Fibroblast of skin of back (primary cell): ENCODE measurements around the gene KCNJ16.
A peak's percentile ranks its signal among the peaks of the same experiment; 100 is the strongest.

Experiments used
- DNase-seq: peaks from one replicate; pipeline ENCODE4 v3.0.0-alpha.2; 2013

The KCNJ16 gene

GRCh38 chr17:70099294-70099693, 24.3 kb downstream of the KCNJ16 start:
- DNase-seq = no peak

- DNase-seq = no peak
Observed at GRCh38 chr17:70099884-70100283, 24.9 kb downstream of the KCNJ16 start.

DNA sequence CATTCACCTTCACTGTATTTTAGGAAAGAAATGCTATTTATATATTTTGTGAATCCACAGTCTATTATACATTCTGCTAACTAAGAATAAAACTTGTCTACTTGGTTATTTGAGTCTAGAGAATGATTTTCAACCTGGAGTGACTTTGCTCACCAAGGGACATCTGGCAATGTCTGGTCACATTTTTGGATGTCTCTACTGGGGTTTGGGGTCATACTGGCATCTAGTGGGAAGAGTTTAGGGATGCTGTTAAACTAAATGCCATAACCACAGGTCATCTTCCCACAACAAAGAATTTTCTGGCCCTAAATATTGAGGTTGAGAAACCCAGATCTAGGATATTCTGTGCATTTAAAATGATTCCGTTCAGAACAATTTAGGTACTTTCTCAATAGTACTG, 26.0 kb downstream of the KCNJ16 start:
- DNase-seq = peak; percentile 25

DNA sequence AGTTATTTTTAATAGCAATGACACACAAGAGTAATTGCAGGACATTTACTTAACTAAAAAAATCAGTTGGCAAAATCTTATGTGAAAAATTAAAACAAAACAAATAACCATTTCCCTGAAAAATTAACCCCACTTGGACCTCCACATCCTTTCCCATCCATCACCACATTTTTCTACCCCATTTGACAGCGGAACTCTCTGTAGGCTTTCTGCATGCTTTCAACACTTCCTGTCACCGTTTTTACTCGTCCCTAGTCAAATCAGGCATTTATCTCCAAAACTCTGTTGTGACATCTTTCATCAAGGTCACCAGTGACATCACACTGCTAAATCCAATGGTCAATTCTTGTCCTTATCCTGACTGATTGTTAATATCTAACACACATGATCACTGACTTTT, 27.5 kb downstream of the KCNJ16 start:
- DNase-seq = no peak

- no peak for DNase-seq
Observed at GRCh38 chr17:70104791-70105523, 29.9 kb downstream of the KCNJ16 start.

- DNase-seq = no peak
Observed at GRCh38 chr17:70105641-70106040, 30.6 kb downstream of the KCNJ16 start.

- DNase-seq = no peak
Observed at GRCh38 chr17:70106551-70106950, 31.5 kb downstream of the KCNJ16 start.

DNA sequence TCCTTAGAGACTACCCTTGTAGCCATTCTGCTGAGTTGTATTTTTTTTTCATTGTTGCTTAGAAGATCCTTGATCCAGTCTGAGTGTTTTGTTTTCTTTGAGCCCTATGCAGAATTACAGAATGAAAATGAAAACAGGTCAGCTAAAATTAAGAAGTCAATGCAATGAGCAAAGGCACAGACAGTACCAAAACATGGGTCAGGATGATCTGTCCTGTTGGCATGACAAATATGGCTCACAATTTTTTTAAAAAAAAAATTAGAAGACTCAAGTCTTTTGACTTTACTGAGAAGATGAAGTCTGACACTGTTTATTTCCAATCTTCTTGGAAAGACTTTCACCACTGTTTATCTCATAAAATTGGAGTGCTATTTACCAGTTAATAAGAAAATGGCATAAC, 32.4 kb downstream of the KCNJ16 start:
- DNase-seq = peak; percentile 70

- DNase-seq = no peak
Observed at GRCh38 chr17:70107904-70108565, 33.0 kb downstream of the KCNJ16 start.

DNA sequence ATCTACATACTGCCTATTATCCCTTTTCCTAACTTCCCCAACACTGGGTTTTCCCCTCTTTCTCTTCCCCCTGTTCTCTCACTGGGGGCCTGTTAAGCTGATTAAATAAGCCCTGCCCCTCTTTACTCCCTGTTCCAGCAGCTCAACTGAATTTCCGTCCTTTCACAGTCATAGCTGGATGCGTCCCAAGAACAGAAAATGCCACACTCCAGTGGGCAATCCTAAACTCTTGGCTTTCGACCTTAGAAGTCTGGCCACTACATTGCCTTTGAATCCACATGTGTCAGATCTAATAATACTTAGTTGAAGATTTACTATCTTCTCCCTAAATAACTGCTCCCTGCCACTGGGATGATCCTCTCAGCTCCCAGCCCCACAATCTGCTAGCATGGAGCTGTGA, 34.5 kb downstream of the KCNJ16 start:
- DNase-seq = no peak

GRCh38 chr17:70110443-70110880, 35.4 kb downstream of the KCNJ16 start:
- peak; percentile 67 for DNase-seq

GRCh38 chr17:70111201-70111600, 36.2 kb downstream of the KCNJ16 start:
- no peak for DNase-seq

- DNase-seq = no peak
Observed at GRCh38 chr17:70114405-70114804, 39.4 kb downstream of the KCNJ16 start.

GRCh38 chr17:70115126-70115525, 40.1 kb downstream of the KCNJ16 start:
- DNase-seq = no peak

DNA sequence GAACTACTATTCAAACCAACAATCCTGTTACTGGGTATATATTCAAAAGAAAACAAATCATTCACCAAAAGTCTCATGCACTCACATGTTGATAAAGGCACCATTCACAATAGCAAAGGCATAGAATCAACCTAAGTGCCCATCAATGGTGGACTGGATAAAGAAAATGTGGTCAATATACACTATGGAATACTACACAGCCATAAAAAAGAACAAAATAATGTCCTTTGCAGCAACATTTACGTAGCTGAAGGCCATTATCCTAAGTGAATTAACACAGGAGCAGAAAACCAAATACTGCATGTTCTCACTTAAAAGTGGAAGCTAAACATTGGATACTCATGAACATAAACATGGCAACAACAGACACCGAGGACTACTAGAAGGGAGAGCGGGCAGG, 41.9 kb downstream of the KCNJ16 start:
- DNase-seq = no peak

- DNase-seq = no peak
Observed at GRCh38 chr17:70119545-70119944, 44.5 kb downstream of the KCNJ16 start.

DNA sequence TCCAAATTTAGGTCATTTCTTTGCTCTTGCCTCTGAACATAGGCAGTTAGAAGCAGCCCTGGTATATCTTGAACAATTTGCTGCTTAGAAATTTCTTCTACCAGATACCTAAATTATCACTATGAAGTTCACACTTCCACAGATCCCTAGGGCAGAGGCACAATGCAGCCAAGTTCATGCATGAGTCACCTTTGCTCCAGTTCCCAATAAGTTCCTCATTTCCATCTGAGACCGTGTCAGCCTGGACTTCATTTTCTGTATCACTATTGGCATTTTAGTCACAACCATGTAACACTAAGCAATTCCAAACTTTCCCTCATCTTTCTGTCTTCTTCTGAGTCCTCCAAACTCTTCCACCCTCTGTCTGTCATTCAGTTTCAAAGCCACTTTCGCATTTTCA, 45.0 kb downstream of the KCNJ16 start:
- peak; percentile 12 for DNase-seq

GRCh38 chr17:70120425-70120824, 45.4 kb downstream of the KCNJ16 start:
- no peak for DNase-seq

GRCh38 chr17:70121126-70121525, 46.1 kb downstream of the KCNJ16 start:
- no peak for DNase-seq

DNA sequence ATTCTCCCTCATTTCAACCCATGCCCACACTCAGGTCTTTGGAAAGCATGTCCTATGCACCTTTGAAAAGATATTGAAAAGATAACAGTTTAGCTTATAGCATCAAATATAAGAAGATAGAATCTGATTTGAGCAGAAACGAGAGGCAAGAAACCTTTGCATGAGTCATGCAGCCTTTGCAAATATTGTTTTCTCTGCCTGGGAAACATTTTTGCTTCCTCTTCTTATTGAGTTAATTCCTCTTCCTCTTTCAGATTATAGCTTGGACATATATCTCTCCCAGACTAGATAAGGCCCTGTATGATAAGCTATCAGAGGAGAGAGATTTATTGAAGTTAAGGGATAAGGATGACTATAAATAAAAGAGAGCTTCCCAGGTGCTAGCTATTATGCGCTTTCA, 48.2 kb downstream of the KCNJ16 start:
- DNase-seq = no peak

DNA sequence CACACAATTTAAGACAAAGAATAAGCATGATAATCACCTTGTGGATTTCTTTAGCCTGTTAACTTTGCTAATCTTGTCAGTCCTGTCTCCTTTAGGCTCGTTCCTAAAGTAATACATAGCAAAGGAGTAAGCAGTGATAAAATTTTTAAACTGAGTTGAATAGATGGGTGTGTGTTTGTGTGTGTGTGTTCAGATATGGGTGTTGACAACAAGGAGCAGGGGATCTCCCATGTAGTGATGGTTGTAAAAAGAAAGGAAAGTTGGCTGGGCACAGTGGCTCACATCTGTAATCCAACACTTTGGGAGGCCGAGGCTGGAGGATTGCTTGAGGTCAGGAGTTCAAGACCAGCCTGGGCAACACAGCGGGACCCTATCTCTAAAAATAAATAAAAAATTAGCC, 49.7 kb downstream of the KCNJ16 start:
- DNase-seq = no peak

GRCh38 chr17:70127221-70127873, 52.3 kb downstream of the KCNJ16 start:
- DNase-seq = no peak

- DNase-seq = no peak
Observed at GRCh38 chr17:70128727-70129238, 53.8 kb downstream of the KCNJ16 start.

DNA sequence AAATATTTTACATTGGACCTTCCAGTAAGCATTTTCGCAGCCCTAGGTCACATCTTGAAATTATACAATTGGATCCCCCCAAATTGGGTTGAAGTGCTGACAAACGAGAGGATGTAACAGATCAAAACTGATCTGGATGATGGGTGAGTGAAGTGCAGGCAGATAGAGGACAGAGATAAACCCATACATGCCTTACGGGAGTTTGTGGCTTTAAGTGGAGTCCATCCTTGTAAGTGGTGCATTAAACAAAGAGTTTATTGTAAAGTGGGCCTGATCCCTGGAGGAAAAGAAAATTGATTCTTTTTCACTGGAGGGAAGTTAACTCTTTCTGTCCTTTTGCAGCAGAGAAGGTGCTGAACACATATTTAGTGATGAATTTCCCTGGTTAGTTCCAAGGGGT, 55.3 kb downstream of the KCNJ16 start:
- DNase-seq = no peak
